HCT116 (cell line): ENCODE measurements around the gene CFAP300.

Source experiments
- CEBPB ChIP-seq: IDR thresholded peaks from 2 replicates; pipeline ENCODE4 v1.6.1; 2012; ENCODE audit warnings: low read depth
- CTCF ChIP-seq, 3 experiments: fragments of 200-600 bp in 1 of 3; sonication (generic) in 1 of 3; IDR thresholded peaks in 2 of 3; conservative IDR thresholded peaks in 1 of 3; 2 replicates each; pipeline ENCODE4 v1.5.1; 2012 to 2017; ENCODE audit warnings: low read depth in 2 of 3, low read length in 2 of 3, antibody characterized with exemption in 1 of 3, borderline replicate concordance in 1 of 3, control low read depth in 1 of 3, mild to moderate bottlenecking in 1 of 3, mixed read lengths in 1 of 3, mixed run types in 1 of 3, moderate library complexity in 1 of 3; ENCODE audit not compliant: insufficient read depth in 1 of 3
- EZH2 ChIP-seq: fragments of 200-600 bp; sonication (generic); IDR thresholded peaks from 2 replicates; pipeline ENCODE4 v1.6.1; 2017; ENCODE audit warnings: antibody characterized with exemption, mixed run types
- JUND ChIP-seq: IDR thresholded peaks from 2 replicates; pipeline ENCODE4 v1.6.1; 2012
- MAX ChIP-seq: IDR thresholded peaks from 2 replicates; pipeline ENCODE4 v1.6.1; 2012
- POLR2A ChIP-seq: IDR thresholded peaks from 2 replicates; pipeline ENCODE4 v1.7.0; 2011; ENCODE audit warnings: borderline replicate concordance; ENCODE audit not compliant: insufficient read depth, insufficient read length; ENCODE audit errors: extremely low read depth
- SIN3A ChIP-seq: IDR thresholded peaks from 2 replicates; pipeline ENCODE4 v1.6.1; 2012; ENCODE audit warnings: low read depth

- no peak for TF ChIP-seq CTCF (IDR thresholded peaks at IDR 0.05 in 2 of 3, conservative IDR thresholded peaks at IDR 0.05 in 1 of 3; ENCODE audit: borderline replicate concordance in 1 of 3, insufficient read depth in 1 of 3, low read depth in 2 of 3, low read length in 2 of 3)
- TF ChIP-seq POLR2A: no peak
- no peak for TF ChIP-seq CEBPB
- TF ChIP-seq SIN3A: no peak
- no peak for TF ChIP-seq MAX
- no peak for TF ChIP-seq JUND
- no peak for TF ChIP-seq EZH2
These were observed 21.0 kb upstream of the CFAP300 start for GRCh38 chr11:102026217-102026616.
